Suprapubic skin (tissue), 4 donors: Measurements from ENCODE around the gene CACNA2D4.

ENCODE experiments used
- POLR2A ChIP-seq, 2 donors: fragments of 450-650 bp; IDR thresholded peaks; one replicate each; pipeline ENCODE4 v1.6.1; 2017; ENCODE audit warnings: antibody characterized with exemption in 2 of 2, mild to moderate bottlenecking in 2 of 2, moderate library complexity in 2 of 2
- POLR2AphosphoS5 ChIP-seq, 3 donors: sonication (generic); formaldehyde crosslinking; IDR thresholded peaks; one replicate each; pipeline ENCODE4 v1.6.1; 2017; ENCODE audit warnings: antibody characterized with exemption in 3 of 3
- TF ChIP-seq, protein P1 (sequence below), 2 donors: fragments of 200-600 bp in 1 of 2; fragments of 450-650 bp in 1 of 2; sonication (generic) in 1 of 2; IDR thresholded peaks; one replicate each; pipeline ENCODE4 v1.5.1; 2016 to 2019; ENCODE audit warnings: antibody characterized with exemption in 2 of 2, mild to moderate bottlenecking in 1 of 2, moderate library complexity in 1 of 2

DNA sequence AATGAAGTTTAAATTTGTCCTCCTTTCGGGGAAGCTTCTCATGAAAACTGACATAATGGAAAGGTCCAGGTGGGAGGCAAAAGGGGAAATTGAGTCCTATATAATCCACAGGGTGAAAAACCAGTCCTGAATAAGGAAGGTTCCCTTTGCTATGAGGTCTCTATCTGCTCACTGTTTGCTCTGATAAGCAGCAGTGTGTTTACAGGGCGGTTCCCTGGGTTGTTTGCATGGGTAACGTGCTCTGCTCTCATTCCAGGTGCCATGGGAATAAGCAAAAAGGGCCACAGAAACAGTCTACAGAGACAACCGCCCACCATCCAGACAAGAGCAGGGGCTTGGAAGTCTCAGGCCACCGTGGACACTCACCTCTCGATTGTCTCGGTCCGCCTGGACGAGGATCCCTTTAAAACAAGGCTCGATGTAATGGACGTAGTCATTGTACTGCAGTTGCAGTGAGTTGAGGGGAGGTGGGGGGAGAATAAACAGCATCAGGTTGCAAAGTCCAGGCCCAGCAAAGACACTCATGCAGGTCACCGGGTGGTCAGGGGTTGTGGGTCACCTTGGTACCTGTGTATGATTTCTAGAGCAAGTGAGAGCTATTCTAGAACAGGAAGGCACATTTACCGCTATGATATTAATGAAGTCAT is 32.7 kb downstream of the CACNA2D4 start:
- TF ChIP-seq, protein P1, sequence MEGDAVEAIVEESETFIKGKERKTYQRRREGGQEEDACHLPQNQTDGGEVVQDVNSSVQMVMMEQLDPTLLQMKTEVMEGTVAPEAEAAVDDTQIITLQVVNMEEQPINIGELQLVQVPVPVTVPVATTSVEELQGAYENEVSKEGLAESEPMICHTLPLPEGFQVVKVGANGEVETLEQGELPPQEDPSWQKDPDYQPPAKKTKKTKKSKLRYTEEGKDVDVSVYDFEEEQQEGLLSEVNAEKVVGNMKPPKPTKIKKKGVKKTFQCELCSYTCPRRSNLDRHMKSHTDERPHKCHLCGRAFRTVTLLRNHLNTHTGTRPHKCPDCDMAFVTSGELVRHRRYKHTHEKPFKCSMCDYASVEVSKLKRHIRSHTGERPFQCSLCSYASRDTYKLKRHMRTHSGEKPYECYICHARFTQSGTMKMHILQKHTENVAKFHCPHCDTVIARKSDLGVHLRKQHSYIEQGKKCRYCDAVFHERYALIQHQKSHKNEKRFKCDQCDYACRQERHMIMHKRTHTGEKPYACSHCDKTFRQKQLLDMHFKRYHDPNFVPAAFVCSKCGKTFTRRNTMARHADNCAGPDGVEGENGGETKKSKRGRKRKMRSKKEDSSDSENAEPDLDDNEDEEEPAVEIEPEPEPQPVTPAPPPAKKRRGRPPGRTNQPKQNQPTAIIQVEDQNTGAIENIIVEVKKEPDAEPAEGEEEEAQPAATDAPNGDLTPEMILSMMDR (IDR thresholded peaks at IDR 0.05), result no peak
- TF ChIP-seq POLR2A (IDR thresholded peaks at IDR 0.05) (no peak), POLR2AphosphoS5 (IDR thresholded peaks at IDR 0.05) (no peak)
